Measurements from ENCODE around the gene IFITM10. TPM values are rescaled to one million over a fixed set of nuclear protein-coding genes. Genes with fewer than 3 reads are reported as not detected.

IFITM10 gene
- total RNA-seq, 1 donor: 18.1 TPM

DNA sequence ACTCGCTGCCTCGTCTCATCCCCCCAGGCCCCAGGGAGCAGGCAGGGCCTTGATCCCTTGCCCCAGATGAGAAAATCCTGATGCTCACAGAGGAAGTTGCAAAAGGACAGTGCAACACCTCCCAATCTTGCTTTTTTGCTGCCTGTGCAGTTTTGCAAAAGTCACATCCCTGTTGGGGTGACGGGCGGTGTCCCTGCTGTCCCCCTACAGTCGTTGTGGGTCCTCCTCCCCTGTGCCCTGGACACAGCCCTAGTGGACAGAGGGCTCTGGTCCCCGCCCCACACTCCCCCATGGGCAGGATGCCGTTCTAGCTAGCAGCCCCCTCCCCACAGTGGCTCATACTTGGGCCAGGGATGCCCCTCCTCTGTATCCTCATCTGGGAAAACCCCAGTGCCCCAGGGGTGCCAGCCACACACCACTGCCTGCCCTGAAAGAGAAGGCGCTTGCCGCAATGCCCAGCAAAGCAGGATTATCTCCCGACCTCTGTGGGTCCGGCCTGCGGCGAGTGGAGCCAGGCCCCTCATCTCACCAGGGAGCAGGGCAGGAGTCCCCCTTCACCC is 31.7 kb upstream of the IFITM10 start:
- Histone ChIP-seq H3K79me2 (ENCODE audit: insufficient read depth, low read length) (no peaks in the 10 kb centered on the region), H3K27ac (ENCODE audit: low read depth, low read length) (no peak overlapping the region), H3K4me1 (ENCODE audit: insufficient read depth, low read length) (no peaks in the 10 kb centered on the region), H3K4me2 (ENCODE audit: insufficient read depth, low read length) (no peak overlapping the region), H2AFZ (ENCODE audit: low read length) (no peak overlapping the region), H3K9me3 (ENCODE audit: low read depth, low read length) (no peaks in the 10 kb centered on the region), H3K4me3 (ENCODE audit: insufficient read depth, low read length) (no peak overlapping the region), H3K36me3 (ENCODE audit: insufficient read depth, low read length) (no peaks in the 10 kb centered on the region), H4K20me1 (ENCODE audit: insufficient read depth, low read length) (no peaks in the 10 kb centered on the region), H3K27me3 (ENCODE audit: insufficient read depth, low read length) (peaks cover 4% of the 10 kb centered on the region)
- TF ChIP-seq, protein P1, sequence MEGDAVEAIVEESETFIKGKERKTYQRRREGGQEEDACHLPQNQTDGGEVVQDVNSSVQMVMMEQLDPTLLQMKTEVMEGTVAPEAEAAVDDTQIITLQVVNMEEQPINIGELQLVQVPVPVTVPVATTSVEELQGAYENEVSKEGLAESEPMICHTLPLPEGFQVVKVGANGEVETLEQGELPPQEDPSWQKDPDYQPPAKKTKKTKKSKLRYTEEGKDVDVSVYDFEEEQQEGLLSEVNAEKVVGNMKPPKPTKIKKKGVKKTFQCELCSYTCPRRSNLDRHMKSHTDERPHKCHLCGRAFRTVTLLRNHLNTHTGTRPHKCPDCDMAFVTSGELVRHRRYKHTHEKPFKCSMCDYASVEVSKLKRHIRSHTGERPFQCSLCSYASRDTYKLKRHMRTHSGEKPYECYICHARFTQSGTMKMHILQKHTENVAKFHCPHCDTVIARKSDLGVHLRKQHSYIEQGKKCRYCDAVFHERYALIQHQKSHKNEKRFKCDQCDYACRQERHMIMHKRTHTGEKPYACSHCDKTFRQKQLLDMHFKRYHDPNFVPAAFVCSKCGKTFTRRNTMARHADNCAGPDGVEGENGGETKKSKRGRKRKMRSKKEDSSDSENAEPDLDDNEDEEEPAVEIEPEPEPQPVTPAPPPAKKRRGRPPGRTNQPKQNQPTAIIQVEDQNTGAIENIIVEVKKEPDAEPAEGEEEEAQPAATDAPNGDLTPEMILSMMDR (IDR thresholded peaks at IDR 0.05; ENCODE audit: extremely low read depth, low read depth, low read length): no peak
- DNase-seq (ENCODE audit: insufficient read length, low spot score, missing footprints): peak; percentile 36

DNA sequence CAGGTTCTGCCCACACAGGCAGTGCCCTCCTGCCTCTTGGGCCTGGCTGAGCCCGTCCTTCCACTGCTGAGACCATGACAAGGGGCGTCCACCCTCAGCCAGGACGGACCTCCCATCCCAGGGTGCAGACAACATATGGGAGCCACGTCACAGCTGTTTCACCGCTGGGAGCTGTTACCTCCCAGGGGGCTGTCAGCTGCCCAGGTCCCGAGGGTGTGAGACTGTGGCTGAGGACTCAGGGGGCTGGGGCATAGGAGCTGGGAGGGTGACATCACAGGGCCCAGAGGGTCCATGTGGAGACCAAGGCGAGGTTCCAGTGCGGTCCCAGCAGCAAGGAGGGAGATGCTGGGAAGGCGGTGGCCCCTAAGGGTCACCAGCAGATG is 31.2 kb upstream of the IFITM10 start:
- Histone ChIP-seq H3K79me2 (ENCODE audit: insufficient read depth, low read length) (no peaks in the 10 kb centered on the region), H3K9me3 (ENCODE audit: low read depth, low read length) (no peaks in the 10 kb centered on the region), H4K20me1 (ENCODE audit: insufficient read depth, low read length) (no peaks in the 10 kb centered on the region), H3K4me2 (ENCODE audit: insufficient read depth, low read length) (no peak overlapping the region), H3K27me3 (ENCODE audit: insufficient read depth, low read length) (peaks cover 3% of the 10 kb centered on the region), H3K4me1 (ENCODE audit: insufficient read depth, low read length) (no peaks in the 10 kb centered on the region), H3K4me3 (ENCODE audit: insufficient read depth, low read length) (no peak overlapping the region), H3K27ac (ENCODE audit: low read depth, low read length) (no peak overlapping the region), H3K36me3 (ENCODE audit: insufficient read depth, low read length) (no peaks in the 10 kb centered on the region), H2AFZ (ENCODE audit: low read length) (no peak overlapping the region)
- peak; percentile 44 for DNase-seq (ENCODE audit: insufficient read length, low spot score, missing footprints)
- TF ChIP-seq, protein P1 (IDR thresholded peaks at IDR 0.05; ENCODE audit: extremely low read depth, low read depth, low read length): no peak

DNA sequence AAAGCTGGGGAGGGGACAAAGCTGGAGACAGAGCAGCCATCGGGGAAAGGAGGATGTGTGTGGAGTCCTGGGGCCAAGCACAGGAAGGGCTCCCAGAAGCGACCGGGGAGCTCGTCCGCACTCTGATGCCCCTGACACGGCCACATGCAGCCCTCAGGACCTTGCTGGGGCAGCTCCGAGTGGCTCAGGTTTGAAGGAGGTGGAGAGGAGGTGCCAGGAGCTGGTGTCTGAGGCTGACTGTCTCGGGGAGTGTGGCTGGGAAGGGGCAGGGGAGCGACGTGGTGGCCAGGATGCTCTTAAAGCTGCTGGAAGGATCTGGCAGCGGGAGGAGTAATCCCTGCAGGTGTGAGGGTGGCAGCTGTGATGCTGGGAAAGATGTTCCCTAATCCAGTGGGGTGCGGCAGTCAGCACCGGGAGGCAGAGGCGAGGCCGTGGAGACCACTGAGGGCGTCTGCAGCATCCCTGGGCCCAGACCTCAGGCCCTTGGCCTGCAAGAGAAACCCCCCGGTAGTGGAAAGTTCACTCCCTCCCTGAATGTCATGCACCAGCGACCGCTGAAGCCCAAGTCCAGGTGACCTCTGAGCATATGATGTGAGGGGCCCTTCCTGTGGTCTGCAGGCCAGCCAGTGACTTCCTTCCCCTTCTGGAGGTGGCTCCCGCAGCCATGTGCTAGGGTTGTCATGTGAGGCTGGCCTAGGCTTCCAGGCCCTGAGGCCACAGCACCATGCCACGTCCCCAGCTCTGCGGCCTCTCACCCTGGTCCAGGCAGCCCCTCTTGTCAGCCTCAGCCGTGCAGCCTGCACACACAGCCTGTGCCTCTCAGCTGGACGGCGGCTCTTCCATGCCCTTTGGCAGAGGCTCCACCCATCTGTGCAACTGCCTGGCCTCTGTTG is 30.6 kb upstream of the IFITM10 start:
- Histone ChIP-seq H3K9me3 (ENCODE audit: low read depth, low read length) (no peaks in the 10 kb centered on the region), H3K4me1 (ENCODE audit: insufficient read depth, low read length) (no peaks in the 10 kb centered on the region), H3K27ac (ENCODE audit: low read depth, low read length) (no peak overlapping the region), H2AFZ (ENCODE audit: low read length) (no peak overlapping the region), H3K36me3 (ENCODE audit: insufficient read depth, low read length) (no peaks in the 10 kb centered on the region), H3K27me3 (ENCODE audit: insufficient read depth, low read length) (no peaks in the 10 kb centered on the region), H3K4me3 (ENCODE audit: insufficient read depth, low read length) (no peak overlapping the region), H4K20me1 (ENCODE audit: insufficient read depth, low read length) (no peaks in the 10 kb centered on the region), H3K79me2 (ENCODE audit: insufficient read depth, low read length) (no peaks in the 10 kb centered on the region), H3K4me2 (ENCODE audit: insufficient read depth, low read length) (no peak overlapping the region)
- TF ChIP-seq, protein P1 (IDR thresholded peaks at IDR 0.05; ENCODE audit: extremely low read depth, low read depth, low read length): no peak
- peak; percentile 56 for DNase-seq (ENCODE audit: insufficient read length, low spot score, missing footprints)
